ENCODE results near the gene C12orf75. TPM values are rescaled to one million over a fixed set of nuclear protein-coding genes. Genes with fewer than 3 reads are reported as not detected.
"Not testable (repeated sequence)": the region's sequence is repeated elsewhere in the genome, so short reads cannot be mapped to it uniquely, and the experiment has no call there.

Gene C12orf75
- total and polyA plus RNA-seq, 8 donors = 4.9 to 145 (median 43.4) TPM; not detected in 1

GRCh38 chr12:105325117-105325516 is 5.4 kb upstream of the C12orf75 start:
- no peak for TF ChIP-seq POLR2A (IDR thresholded peaks at IDR 0.05)
- no peak for TF ChIP-seq POLR2AphosphoS5 (IDR thresholded peaks at IDR 0.05)
- TF ChIP-seq, protein P1, sequence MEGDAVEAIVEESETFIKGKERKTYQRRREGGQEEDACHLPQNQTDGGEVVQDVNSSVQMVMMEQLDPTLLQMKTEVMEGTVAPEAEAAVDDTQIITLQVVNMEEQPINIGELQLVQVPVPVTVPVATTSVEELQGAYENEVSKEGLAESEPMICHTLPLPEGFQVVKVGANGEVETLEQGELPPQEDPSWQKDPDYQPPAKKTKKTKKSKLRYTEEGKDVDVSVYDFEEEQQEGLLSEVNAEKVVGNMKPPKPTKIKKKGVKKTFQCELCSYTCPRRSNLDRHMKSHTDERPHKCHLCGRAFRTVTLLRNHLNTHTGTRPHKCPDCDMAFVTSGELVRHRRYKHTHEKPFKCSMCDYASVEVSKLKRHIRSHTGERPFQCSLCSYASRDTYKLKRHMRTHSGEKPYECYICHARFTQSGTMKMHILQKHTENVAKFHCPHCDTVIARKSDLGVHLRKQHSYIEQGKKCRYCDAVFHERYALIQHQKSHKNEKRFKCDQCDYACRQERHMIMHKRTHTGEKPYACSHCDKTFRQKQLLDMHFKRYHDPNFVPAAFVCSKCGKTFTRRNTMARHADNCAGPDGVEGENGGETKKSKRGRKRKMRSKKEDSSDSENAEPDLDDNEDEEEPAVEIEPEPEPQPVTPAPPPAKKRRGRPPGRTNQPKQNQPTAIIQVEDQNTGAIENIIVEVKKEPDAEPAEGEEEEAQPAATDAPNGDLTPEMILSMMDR (IDR thresholded peaks at IDR 0.05) = no peak
- TF ChIP-seq EP300 (IDR thresholded peaks at IDR 0.05) = no peak
- Histone ChIP-seq H3K4me3 (no peak overlapping the region), H3K27me3 (no peaks in the 10 kb centered on the region), H3K27ac (no peak overlapping the region), H3K36me3 (no peaks in the 10 kb centered on the region), H3K4me1 (peaks cover 5 to 23% (median 18%) of the 10 kb centered on the region in 4 donors), H3K9me3 (no peaks in the 10 kb centered on the region)
- intact Hi-C loops (cut with DNase I; ENCODE audit: low total_unique reads) = no loop called here
- 85 to 97% (median 94%) methylated on average over 2 of the region's 2 CpGs for WGBS, 5 donors
- no peak for DNase-seq

DNA sequence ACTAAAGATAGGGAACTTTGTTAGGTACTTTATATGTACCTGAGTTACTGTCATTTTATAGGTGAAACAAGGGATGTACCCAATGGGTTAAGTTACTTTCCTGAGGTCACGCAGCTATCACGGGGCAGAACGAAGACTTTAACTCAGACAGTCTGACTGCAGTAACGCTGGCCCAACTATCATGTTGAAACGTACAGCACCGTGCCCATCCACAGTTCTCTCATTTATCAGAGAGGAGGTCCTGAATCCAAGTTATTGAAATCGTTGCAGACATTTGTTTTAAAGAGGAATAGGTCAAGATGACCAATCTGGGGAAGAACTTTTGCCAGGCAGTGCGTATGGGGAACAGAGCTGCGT is 587 bp upstream of the C12orf75 start:
- intact Hi-C loops (cut with DNase I; ENCODE audit: low total_unique reads) = no loop called here
- Histone ChIP-seq H3K36me3 (no peaks in the 10 kb centered on the region), H3K27me3 (no peaks in the 10 kb centered on the region), H3K4me3 (peak overlapping the region; percentile 82 to 88 (median 84)), H3K9me3 (no peaks in the 10 kb centered on the region), H3K4me1 (peaks cover 0 to 30% (median 21%) of the 10 kb centered on the region in 4 donors), H3K27ac (peak overlapping the region in 3 of 5 donors; percentile 42 to 86 (median 85))
- no peak for DNase-seq
- 1 to 6% (median 2%) methylated on average over 9 of the region's 9 CpGs for WGBS, 5 donors
- TF ChIP-seq POLR2AphosphoS5 (IDR thresholded peaks at IDR 0.05) (no peak), POLR2A (IDR thresholded peaks at IDR 0.05) (no peak), EP300 (IDR thresholded peaks at IDR 0.05) (no peak)
- TF ChIP-seq, protein P1 (IDR thresholded peaks at IDR 0.05) = no peak

DNA sequence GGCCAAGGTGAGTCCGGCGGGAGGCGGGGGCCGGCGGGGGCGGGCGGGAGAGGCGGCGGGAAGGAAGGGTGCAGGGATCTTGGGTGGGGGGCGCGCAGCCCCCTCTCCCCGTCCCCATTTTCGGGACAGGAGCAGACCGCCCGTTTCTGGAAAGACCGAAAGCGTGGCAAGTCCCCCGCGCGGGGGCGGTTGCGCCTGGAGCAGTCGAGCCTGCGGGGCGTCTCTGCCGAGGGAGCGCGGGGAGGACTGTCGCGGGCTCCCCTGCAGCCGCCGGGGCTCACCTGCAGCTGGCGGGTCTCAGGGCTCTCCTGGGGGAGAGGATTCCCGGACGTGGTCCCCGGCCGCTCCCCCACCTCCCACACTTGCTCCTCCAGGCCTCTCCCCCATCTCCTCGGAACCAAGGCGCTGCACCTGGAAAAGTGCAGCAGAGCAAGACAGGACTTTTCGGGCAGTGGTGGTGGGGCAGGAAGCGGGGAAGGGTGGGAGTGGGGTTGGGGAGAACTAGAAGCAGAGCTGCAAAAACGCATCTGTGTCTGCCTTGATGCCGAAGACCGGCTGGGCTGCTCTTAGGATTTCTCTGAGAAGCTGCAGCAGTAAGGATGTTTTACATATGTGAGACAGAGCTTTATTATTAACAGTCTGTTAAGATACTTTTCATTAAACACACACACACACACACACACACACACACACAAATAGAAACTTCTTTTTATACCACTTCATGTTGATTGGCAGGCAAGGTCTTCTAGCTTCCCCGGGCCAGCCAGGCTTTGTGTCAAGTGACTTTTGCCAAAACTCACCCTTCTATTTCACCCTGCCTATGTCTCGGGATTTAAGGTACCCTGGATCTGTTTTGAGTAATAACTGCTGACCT is 677 bp downstream of the C12orf75 start:
- no peaks in the 10 kb centered on the region for H3K36me3 ChIP-seq
- intact Hi-C loops (cut with DNase I; ENCODE audit: low total_unique reads) = no loop called here
- no peaks in the 10 kb centered on the region for H3K27me3 ChIP-seq
- WGBS, 5 donors = 1 to 4% (median 3%) methylated on average over 25 to 44 of the region's 46 CpGs
- DNase-seq = peak; percentile 33 to 75
- peak overlapping the region; percentile 72 to 86 (median 82) for H3K27ac ChIP-seq
- peaks cover 0 to 40% (median 21%) of the 10 kb centered on the region in 4 donors for H3K4me1 ChIP-seq
- no peaks in the 10 kb centered on the region for H3K9me3 ChIP-seq
- TF ChIP-seq POLR2AphosphoS5 (IDR thresholded peaks at IDR 0.05) (no peak), POLR2A (IDR thresholded peaks at IDR 0.05) (no peak), EP300 (IDR thresholded peaks at IDR 0.05) (no peak)
- peak overlapping the region; percentile 82 to 88 (median 84) for H3K4me3 ChIP-seq

DNA sequence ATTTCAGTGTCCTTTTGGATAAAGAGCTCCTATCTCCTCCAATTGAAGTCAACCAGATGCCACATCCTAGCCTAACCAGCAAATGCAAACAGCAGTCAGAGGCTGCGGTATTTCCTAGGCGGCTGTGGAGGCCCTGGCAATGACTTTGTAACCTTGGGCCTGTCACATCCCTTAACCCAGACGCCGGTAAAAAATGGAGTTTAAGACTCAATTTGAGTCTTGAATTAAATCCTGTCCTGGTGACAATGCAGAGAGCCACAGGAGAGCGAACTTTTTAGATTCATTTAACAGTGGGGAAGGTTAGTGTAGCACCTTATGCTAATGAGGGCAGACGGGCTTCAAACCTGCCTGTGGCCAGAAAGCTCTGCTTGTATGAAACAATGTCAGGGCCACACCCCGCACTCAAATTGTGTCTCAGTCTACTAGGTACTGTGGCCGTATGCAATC is 1.3 kb downstream of the C12orf75 start:
- DNase-seq = peak; percentile 30 to 41
- peak overlapping the region; percentile 82 to 88 (median 84) for H3K4me3 ChIP-seq

DNA sequence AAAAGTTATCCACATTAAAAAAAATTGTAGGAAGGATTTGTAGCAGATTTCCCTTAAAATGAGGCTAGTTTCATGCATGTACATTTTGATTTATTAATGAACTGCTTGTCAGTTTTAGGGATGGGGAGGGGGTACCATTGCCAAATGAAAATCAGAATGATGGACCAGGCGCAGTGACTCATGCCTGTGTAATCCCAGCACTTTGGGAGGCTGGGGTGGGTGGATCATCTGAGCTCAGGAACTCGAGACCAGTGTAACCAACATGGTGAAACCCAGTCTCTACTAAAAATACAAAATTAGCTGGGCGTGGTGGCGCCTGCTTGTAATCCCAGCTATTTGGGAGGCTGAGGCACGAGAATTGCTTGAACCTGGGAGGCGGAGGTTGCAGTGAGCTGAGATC is 1.8 kb downstream of the C12orf75 start:
- H3K4me1 ChIP-seq = peaks cover 0 to 40% (median 21%) of the 10 kb centered on the region in 4 donors
- peak overlapping the region in 2 of 4 donors; percentile 82 to 83 for H3K4me3 ChIP-seq
- DNase-seq; intact Hi-C loops (cut with DNase I; ENCODE audit: low total_unique reads); H3K36me3 ChIP-seq; H3K9me3 ChIP-seq; H3K27me3 ChIP-seq: not testable (repeated sequence)
- 90 to 92% (median 91%) methylated on average over 6 of the region's 6 CpGs for WGBS, 5 donors
- peak overlapping the region; percentile 9 to 86 (median 81) for H3K27ac ChIP-seq

More for the DNA sequence above, 1.3 kb downstream of the C12orf75 start:
- Histone ChIP-seq H3K27me3 (no peaks in the 10 kb centered on the region), H3K4me1 (peaks cover 0 to 40% (median 21%) of the 10 kb centered on the region in 4 donors), H3K9me3 (no peaks in the 10 kb centered on the region), H3K36me3 (no peaks in the 10 kb centered on the region), H3K27ac (peak overlapping the region; percentile 9 to 86 (median 81))
- 22 to 52% (median 39%) methylated on average over 8 of the region's 8 CpGs for WGBS, 5 donors
- TF ChIP-seq EP300 (IDR thresholded peaks at IDR 0.05) = no peak
- no peak for TF ChIP-seq POLR2AphosphoS5 (IDR thresholded peaks at IDR 0.05)
- TF ChIP-seq, protein P1 (IDR thresholded peaks at IDR 0.05) = no peak
- no peak for TF ChIP-seq POLR2A (IDR thresholded peaks at IDR 0.05)
- intact Hi-C loops (cut with DNase I; ENCODE audit: low total_unique reads) = no loop called here
